ENCODE measurements around the gene TRIM33.

DNA sequence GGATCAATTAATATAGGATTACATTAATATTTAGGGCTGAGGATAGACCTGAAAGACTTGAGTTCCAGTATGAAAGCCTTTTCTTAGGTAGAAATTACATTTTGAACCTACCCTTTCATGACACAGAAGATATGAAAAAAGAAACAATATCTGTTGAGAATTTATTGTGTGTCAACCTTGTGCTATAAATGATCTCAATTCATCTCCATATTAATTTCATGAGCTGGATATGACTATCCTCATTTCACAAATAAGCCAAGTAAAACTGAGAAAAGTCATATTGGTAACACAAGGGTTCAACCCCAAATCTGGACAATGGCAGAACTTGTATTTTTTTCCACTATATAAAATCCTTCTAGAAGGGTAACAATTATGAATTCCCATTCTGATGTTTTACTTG lies 120.0 kb downstream of the TRIM33 start:
- no peak for TF ChIP-seq CTCF (IDR thresholded peaks at IDR 0.05; ENCODE audit: poor library complexity, severe bottlenecking)
- no peak for TF ChIP-seq EZH2 (IDR thresholded peaks at IDR 0.05; ENCODE audit: borderline replicate concordance, insufficient read depth, low read length, poor library complexity, severe bottlenecking)
- no peak for TF ChIP-seq POLR2AphosphoS5 (IDR thresholded peaks at IDR 0.05)
- no peak for TF ChIP-seq TAF1 (IDR thresholded peaks at IDR 0.05; ENCODE audit: low read depth)
- TF ChIP-seq MXI1 (conservative IDR thresholded peaks at IDR 0.05; ENCODE audit: poor library complexity, severe bottlenecking): no peak
- TF ChIP-seq EP300 (conservative IDR thresholded peaks at IDR 0.05; ENCODE audit: poor library complexity, severe bottlenecking): no peak
- TF ChIP-seq REST (IDR thresholded peaks at IDR 0.05; ENCODE audit: borderline replicate concordance): no peak
- no peak for TF ChIP-seq SMC3 (conservative IDR thresholded peaks at IDR 0.05; ENCODE audit: poor library complexity)
- TF ChIP-seq RAD21 (conservative IDR thresholded peaks at IDR 0.05): no peak
